PC-3 (cell line): ENCODE measurements around the gene C7orf57.

Experiments
- CTCF ChIP-seq: fragments of 300-600 bp; sonication (generic); conservative IDR thresholded peaks from 2 replicates; pipeline ENCODE4 v1.5.1; 2017; ENCODE audit warnings: antibody characterized with exemption, low read depth, mild to moderate bottlenecking, low read length
- EZH2 ChIP-seq: fragments of 300-600 bp; sonication (generic); IDR thresholded peaks from one replicate; pipeline ENCODE4 v1.6.1; 2017; ENCODE audit warnings: antibody characterized with exemption, mild to moderate bottlenecking, low read length; ENCODE audit not compliant: unreplicated experiment

- TF ChIP-seq CTCF (no peak), EZH2 (no peak)
Measured at GRCh38 chr7:48048113-48048512, 12.8 kb downstream of the C7orf57 start.
